Activated CD8-positive, alpha-beta memory T cell treated with anti-CD3 and anti-CD28 coated beads, Interleukin-2, amount 50 U/mL, for 24 hours (primary cell): ENCODE data around the gene BHMT.
"Not testable (repeated sequence)": the region's sequence is repeated elsewhere in the genome, so short reads cannot be mapped to it uniquely, and the experiment has no call there.

Experiments used
- DNase-seq: peaks from one replicate; pipeline ENCODE4 v3.0.0-alpha.2; 2020; ENCODE audit errors: extremely low read depth

Gene BHMT

DNA sequence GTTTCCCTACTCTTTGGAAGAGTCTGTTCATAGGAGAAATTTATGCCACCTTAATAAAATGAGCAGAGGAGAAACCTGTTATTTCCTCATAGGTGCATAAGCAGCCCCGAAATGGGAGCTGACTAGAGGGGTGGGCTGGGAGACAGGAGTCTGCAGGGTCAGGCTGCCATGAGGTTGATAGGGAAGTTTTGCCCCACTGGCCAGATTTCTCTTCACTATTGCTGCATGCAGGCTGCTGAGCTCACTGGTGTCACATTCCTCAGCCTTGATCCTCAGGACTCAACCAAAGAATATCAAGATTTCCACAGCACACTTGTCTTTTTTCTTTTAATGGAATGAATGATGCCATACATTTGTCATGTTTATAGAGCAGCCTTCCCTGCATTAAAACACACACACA lies 60.7 kb downstream of the BHMT start:
- DNase-seq: no peak

DNA sequence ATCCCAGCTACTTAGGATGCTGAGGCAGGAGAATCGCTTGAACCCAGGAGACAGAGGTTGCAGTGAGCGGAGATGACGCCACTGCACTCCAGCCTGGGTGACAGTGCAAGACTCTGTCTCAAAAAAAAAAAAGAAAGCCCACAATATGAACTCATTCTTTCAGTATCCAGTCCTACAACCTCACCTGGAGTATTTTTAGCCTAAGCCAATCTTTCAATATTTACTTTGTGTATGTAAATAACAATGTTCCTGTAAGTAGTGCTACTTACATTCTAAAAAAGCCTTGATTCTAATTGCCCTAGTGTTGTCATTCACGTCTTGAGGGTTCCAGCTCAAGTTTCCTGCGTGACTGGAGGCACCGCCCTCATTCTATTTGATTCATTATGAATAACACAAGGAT lies 62.0 kb downstream of the BHMT start:
- DNase-seq: no peak

DNA sequence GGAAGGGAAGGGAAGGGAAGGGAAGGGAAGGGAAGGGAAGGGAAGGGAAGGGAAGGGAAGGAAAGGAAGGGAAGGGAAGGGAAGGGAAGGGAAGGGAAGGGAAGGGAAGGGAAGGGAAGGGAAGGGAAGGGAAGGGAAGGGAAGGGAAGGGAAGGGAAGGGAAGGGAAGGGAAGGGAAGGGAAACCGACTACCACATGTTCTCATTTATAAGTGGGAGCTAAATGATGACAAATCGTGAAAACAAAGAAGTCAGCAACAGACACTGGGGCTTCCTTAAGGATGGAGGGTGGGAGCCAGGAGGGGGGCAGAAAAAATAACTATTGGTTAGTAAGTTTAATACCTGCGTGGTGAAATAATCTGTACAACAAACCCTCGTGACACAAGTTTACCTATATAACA lies 68.8 kb downstream of the BHMT start:
- DNase-seq: not testable (repeated sequence)

DNA sequence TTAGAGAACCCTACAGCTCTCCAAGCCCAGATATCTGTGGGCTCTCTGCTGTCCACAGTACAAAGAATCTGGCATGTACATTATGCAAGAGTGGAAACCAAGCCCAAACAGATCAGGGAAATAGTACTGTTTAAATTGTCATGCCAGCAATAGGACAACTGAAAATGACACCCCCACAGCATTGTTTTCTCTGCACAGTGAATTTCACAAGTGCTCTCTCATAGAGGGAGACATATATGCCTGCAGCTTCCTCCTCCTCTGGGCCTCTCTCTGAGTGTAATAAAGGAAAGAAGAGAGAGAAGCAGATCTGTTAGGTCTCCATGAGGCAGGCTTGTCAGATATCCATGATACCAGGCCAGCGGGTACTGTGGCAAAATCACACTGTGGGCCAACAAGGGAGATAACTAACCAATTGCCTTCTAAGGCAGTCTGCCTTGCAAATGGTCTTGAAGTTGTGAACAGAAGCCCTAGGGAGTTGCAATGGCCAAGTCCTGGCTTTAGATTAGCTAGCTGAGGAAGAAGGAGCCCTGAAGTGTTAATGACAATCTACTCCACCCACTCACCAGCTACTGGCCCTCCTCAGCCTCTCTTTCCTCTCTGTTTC lies 69.9 kb downstream of the BHMT start:
- DNase-seq: no peak
